Left cardiac atrium (tissue), 4 donors: ENCODE data around the gene LRMDA. TPM values are rescaled to one million over a fixed set of nuclear protein-coding genes. Genes with fewer than 3 reads are reported as not detected.

Experiments used
- ATAC-seq, 2 donors: fragments of 200-7000 bp; cut with Tn5 transposase; one replicate each; pipeline ENCODE4 v1.9.1; 2020; ENCODE audit warnings: mild to moderate bottlenecking in 2 of 2, moderate library complexity in 2 of 2
- DNase-seq: peaks from one replicate; pipeline ENCODE4 v3.0.0-alpha.2; 2020
- intact Hi-C, 2 donors: fragments of 100-400 bp; cut with DNase I; formaldehyde crosslinking; loops; one replicate each; pipeline versions ENCODE4 v1.14.1 to v1.15.1; 2022 to 2023
- total RNA-seq, 2 donors: library from RNA; stranded (reverse); fragmentation: NEBNext Ultra II Directional; extraction: Animal tissue kit (Norgen Biotek cat#: 25700); gene quantifications; one replicate each; pipeline ENCODE4 v1.2.1, GENCODE V29; 2021
- donor health status: DM: no; HTN: yes; CAD: no.
- donor health status: DM: no; HTN: yes; CAD: no; lungs with severe emphysema.
- donor health status: DM: yes; HTN: yes; CAD: no.
- donor health status: Dilated cardiomyopathy.

LRMDA gene
- total RNA-seq, 2 donors from 2014 or later: 40.6 to 57.8 TPM

DNA sequence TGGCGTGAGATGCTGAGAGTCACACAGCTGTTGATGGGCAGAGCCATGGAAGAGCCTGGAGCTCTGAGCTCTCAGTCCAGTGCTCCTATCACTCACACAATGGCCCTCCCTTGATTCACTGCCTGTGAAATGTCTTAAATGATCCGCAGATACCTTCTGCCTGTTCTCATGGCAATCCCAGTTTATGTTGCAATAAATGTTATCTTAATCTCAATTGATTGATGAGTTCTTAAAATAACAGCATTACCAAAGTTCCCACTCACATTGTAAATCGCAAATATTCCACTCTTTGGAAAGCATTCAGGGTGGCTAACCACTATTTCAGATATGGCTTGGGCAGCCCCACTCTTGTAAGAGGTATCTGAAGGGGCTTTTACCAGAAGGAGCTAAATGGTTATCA lies 865.5 kb downstream of the LRMDA start:
- DNase-seq: no peak
- no peak for ATAC-seq
- intact Hi-C loops: loop anchor here in 1 of 2 donors (5.0 kb wide), 1 partner anchor 270 kb away; no protein-coding TSS in a partner anchor

GRCh38 chr10:76297358-76297757 lies 865.9 kb downstream of the LRMDA start:
- DNase-seq (no peak), ATAC-seq (no peak)
- intact Hi-C loops: loop anchor here in 1 of 2 donors (5.0 kb wide), 1 partner anchor 270 kb away; no protein-coding TSS in a partner anchor

- no peak for DNase-seq
- intact Hi-C loops: loop anchor here in 1 of 2 donors (5.0 kb wide), 1 partner anchor 271 kb away; no protein-coding TSS in a partner anchor
- ATAC-seq: no peak
Observed at GRCh38 chr10:76297780-76298281, 866.4 kb downstream of the LRMDA start.

GRCh38 chr10:76298329-76298728 lies 866.9 kb downstream of the LRMDA start:
- ATAC-seq: no peak
- intact Hi-C loops: loop anchor here in 1 of 2 donors (5.0 kb wide), 1 partner anchor 271 kb away; no protein-coding TSS in a partner anchor

GRCh38 chr10:76299501-76299900 lies 868.1 kb downstream of the LRMDA start:
- intact Hi-C loops: loop anchor here in 1 of 2 donors (5.0 kb wide), 1 partner anchor 272 kb away; no protein-coding TSS in a partner anchor
- no peak for DNase-seq
- ATAC-seq: no peak

More at GRCh38 chr10:76298329-76298728, 866.9 kb downstream of the LRMDA start:
- no peak for DNase-seq

DNA sequence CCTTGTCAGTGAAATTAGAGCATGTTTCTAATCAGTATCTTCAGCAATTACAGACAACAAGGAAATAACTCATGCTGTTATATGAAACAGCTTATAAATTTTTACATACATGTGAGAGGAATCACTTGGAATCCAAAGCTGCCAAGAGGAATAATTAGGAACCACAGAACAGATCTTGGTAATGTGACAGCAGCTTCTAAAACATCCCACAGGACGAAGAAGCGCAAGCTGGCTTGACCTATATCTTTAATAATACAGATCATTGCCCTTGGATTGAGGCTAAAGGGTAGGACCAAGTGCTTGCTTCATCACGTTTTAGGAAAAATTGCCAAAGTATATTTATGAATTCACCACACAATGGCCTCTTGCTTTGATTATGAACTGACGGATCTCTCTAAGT lies 869.8 kb downstream of the LRMDA start:
- no peak for ATAC-seq
- intact Hi-C loops: loop anchor here (5.0 to 10.0 kb wide), 5 partner anchors 176 to 896 kb away; partner anchors contain the start of gene ZNF503 (in 1 of the 2)
- no peak for DNase-seq

DNA sequence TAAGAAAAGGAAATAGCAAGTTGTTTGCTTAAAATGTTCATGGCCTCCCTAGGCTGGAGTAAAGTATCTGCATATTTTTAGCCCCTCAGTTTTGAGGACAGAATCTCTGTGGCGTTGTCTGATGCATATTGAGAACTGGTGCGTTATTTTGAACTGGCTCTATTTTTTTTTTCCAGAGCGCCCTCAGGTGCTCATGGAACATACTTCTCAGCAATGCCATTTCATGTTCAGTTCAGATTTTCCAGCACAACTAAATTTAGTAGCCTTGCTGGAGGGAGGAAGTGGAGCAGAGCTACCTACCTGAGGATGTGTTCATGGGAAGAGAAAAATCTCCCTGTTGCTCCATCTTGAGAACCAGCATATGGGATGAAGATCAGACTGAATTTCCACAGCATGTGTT lies 870.5 kb downstream of the LRMDA start:
- no peak for DNase-seq
- intact Hi-C loops: loop anchor here (2.0 to 10.0 kb wide), 7 partner anchors 177 to 901 kb away; partner anchors contain the start of gene ZNF503 (in 2 of the 2)
- ATAC-seq: no peak

- DNase-seq (no peak), ATAC-seq (no peak)
- intact Hi-C loops: loop anchor here (2.0 to 10.0 kb wide), 7 partner anchors 178 to 902 kb away; partner anchors contain the start of gene ZNF503 (in 2 of the 2)
Observed at GRCh38 chr10:76302481-76302880, 871.1 kb downstream of the LRMDA start.

DNA sequence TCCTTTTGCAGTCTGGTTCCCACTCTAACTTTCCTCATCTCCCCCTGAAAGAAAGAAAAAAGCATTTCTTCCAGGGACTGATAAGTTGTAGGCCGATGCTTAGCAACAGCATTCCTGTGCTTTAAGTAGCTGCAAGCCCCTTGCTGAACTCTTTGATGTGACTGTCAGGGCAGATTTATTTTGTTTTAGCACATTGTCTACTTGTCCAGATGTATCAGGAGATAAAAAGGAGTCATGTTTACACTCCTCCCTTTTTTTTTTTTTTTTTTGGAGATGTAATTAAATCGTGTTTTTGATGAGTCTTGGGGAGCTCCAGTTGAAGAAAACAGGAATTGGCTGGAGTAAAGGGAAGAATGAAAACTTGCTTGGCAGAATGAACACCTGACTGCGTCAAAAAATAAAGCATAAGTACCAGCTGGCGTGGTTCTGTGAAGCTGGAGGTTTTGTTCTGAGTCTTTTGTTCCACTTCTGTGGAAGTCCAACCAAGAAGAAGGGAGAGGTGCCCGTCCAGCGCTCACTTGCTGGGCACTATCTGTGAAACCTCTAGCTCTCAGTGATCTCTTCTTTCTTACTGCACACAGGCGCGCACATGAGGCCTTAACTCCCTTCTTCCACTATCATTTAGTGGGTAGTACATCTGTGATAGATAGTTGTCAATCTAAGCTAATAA lies 871.7 kb downstream of the LRMDA start:
- ATAC-seq (peak in 1 of 2 donors; percentile 90), DNase-seq (peak; percentile 45)
- intact Hi-C loops: loop anchor here (2.0 to 10.0 kb wide), 7 partner anchors 178 to 902 kb away; partner anchors contain the start of gene ZNF503 (in 2 of the 2)

GRCh38 chr10:76303682-76304316 lies 872.4 kb downstream of the LRMDA start:
- DNase-seq (peak; percentile 82), ATAC-seq (peak; percentile 96)
- intact Hi-C loops: loop anchor here (2.0 to 10.0 kb wide), 7 partner anchors 179 to 903 kb away; partner anchors contain the start of gene ZNF503 (in 2 of the 2)

DNA sequence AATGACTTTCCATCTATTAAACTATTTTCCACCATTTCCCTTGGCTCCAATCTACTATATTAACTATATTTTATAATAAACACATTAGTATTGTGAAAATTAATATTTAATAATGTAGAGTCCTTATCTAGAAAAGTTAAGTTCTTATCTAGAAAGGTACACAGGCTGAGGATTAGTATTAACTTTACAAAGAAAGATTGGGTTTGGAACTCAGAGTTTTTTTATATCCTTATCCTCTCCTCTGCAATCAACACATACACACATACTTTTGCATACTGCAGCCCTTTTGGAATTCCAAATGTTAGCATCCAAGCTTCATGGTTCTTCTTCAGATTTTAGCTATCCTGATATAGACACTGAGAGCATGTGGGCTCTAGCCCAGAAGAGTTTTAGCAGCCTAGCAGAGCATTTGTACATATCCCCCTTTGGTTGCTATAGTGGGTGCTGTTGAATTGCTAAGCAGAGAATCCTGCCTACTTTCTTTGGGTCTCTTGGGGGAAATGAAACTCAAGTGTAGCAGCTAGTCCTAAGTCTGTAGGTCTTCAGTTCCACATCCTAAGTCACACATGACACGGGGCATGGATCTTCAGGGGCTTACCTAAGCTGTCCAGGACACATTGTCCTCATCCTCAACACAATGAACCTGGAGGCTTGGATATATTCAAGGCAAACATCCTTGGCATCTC lies 874.6 kb downstream of the LRMDA start:
- intact Hi-C loops: loop anchor here (10.0 kb wide), 4 partner anchors 181 to 901 kb away; partner anchors contain the start of gene ZNF503 (in 1 of the 2)
- no peak for ATAC-seq
- no peak for DNase-seq

DNA sequence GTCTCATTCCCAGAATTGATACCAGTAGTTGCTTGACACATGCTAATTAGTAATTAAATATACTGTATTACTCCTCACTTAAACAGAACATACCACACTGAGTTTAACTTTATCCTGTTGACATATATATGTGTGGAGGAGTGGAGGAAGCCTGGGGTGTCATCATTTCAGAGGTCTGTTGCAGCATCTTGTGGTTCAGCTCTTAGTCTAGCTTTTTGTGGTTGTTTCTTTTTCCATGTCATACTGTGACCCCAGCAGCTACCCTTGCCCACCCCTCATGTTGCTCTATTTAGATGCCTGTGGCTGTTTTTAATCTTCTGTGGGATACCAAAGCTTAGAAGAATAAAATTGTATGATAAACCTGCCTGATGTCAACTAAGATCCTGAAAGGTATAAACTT lies 875.4 kb downstream of the LRMDA start:
- DNase-seq (no peak), ATAC-seq (no peak)
- intact Hi-C loops: loop anchor here (10.0 kb wide), 4 partner anchors 182 to 902 kb away; partner anchors contain the start of gene ZNF503 (in 1 of the 2)

DNA sequence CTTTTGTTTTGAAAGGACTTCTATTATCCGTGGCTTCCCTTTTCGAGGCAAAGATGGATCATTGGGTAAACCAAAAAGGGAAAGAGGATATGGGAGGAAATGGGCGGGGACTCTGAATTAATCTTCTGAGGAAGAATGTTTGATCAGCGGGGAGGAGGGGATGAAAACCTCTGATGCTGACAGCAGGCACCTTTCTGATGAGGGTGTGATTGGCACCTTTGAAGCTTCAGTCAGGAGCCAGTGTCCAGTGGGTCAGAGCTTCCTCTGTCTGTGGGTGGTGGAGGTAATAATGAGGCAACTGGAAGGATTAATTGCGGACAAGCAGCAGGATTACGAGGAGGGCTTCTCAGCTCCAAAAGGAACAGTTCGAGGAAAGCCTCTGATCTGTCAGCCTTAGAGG lies 877.6 kb downstream of the LRMDA start:
- intact Hi-C loops: loop anchor here (10.0 kb wide), 4 partner anchors 184 to 904 kb away; partner anchors contain the start of gene ZNF503 (in 1 of the 2)
- no peak for ATAC-seq
- no peak for DNase-seq

DNA sequence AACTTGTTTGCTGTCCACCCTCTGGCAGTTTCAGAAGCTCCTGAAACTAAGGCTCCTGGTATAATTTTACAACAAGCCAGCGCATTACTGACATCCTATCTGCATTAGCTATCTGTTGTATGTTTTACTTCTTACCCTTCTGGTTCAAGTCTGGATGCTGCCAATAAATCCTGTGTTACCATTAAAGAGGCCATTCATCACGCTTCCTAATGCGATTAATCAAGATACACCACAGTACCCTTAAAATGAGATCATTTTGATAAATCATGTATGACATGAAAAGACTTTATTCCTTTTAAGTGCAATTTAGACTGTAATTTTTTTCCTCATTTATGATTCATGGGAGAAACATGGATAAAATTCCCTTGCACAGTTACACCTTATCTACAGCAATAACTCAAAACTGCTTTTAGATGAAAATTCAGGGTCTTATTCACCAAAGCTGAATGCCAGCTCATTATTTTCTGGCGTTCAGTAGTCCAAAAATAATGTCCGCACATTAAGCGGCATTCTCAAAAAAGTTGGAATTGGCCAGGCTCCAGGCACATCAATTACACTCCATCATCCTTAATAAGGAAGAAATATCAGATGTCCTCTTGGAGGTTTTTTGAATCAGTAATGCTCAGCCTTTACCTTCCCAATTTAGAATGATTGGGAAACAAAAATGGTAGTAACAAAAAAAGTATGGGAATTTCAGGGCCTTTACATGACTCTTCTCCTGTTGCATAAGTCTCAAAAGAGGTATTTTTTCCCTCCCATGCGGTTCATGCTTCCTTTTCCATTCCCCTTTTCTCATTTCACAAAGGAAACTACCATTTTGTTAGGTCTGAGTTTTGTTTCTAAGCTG lies 878.5 kb downstream of the LRMDA start:
- ATAC-seq: peak in 1 of 2 donors; percentile 39
- DNase-seq: no peak
- intact Hi-C loops: loop anchor here (10.0 kb wide), 4 partner anchors 185 to 905 kb away; partner anchors contain the start of gene ZNF503 (in 1 of the 2)

DNA sequence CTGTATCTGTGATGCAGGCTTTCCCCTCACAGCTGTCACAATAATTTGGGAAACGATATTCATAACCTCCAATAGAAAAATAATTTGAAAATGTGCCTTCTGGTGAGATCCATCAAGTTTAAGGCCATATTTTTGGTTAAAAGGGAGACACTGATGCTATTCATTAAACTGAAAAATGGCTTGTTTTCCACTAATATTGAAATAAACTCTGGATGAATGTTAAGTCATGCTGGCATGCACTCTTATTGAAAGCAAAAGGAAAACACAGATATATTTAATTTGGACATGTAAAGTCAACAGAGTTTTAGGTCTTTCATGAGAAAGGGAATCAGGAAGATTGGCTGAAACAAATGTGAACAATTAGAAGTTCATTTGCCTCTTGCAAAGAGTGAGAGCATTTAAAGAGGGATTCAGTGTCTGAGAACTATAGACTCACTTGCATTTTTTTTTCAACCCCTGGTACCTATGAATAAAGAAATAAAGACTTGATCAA lies 879.2 kb downstream of the LRMDA start:
- intact Hi-C loops: no loop called here
- ATAC-seq: no peak
- DNase-seq: no peak

DNA sequence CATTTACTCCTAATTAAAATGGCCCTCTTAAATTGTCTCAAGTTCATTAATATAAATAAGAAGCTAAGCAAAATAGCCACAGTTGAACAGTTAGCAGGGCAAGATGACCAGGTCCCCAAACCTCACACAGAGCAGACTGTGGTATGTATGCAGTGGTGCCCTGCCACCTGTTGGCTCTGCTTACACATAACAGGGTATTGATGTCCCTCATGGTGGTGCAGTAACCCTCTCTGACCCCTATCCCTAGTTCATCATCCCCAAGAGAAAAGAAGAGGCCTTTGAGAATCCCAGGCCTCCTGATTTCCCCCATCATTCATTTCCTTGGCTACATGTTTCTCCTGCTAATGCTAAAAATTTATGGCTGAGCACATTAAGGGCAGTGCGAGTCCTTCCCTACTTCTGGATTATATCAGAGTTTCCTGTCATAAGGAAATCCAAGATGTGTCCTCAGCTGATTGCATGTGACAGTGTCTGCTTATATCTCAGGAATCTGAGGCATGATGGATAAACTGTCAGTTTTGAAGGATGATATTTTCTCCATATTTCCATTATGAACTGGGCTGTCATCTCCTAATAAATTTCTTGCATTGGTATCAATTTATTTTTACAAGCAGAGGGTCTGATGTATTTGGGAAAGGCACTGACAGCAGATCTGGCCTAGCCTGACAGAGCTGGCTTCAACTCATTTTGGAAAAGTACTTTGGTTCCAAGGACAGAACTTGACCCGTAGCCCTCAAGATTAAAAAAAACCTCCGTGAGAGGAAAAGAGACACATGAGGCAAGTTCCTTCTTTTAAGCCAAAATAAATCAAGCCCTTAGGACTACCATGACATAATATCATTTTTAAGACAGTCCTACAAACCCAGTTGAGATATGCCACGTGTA lies 880.6 kb downstream of the LRMDA start:
- intact Hi-C loops: no loop called here
- peak; percentile 30 for DNase-seq
- ATAC-seq: peak; percentile 73 to 77

DNA sequence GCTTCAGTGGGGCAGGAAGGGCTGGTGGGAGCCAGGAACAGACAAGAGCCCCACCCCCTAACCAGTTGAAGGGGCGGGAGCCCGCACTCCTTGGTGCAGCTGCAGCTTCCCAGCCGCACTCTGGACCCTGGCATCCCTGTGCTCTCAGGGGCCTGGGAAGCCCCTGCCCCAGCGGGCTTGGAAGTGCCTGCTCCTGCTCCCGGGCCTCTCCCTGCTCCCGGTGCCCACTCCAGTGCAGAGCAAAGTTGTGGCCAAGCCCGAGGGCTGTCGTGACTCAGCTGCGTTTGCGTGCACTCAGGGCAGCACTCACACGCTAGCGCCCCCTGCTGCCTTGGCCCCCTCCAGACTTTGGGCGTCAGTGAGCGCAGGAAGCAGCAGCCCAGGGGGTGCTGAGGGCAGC lies 883.8 kb downstream of the LRMDA start:
- DNase-seq (no peak), ATAC-seq (no peak)
- intact Hi-C loops: no loop called here
